Measurements from ENCODE around the gene XPR1.

XPR1 gene

GRCh38 chr1:180918519-180918918 lies 286.7 kb downstream of the XPR1 start:
- no peak overlapping the region for H3K4me3 ChIP-seq (ENCODE audit: low read length)
- TF ChIP-seq, protein P1, sequence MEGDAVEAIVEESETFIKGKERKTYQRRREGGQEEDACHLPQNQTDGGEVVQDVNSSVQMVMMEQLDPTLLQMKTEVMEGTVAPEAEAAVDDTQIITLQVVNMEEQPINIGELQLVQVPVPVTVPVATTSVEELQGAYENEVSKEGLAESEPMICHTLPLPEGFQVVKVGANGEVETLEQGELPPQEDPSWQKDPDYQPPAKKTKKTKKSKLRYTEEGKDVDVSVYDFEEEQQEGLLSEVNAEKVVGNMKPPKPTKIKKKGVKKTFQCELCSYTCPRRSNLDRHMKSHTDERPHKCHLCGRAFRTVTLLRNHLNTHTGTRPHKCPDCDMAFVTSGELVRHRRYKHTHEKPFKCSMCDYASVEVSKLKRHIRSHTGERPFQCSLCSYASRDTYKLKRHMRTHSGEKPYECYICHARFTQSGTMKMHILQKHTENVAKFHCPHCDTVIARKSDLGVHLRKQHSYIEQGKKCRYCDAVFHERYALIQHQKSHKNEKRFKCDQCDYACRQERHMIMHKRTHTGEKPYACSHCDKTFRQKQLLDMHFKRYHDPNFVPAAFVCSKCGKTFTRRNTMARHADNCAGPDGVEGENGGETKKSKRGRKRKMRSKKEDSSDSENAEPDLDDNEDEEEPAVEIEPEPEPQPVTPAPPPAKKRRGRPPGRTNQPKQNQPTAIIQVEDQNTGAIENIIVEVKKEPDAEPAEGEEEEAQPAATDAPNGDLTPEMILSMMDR (IDR thresholded peaks at IDR 0.05; ENCODE audit: insufficient read depth, low read depth, low read length, missing control alignments), result no peak
- no peak for DNase-seq (ENCODE audit: low read depth)

GRCh38 chr1:180919183-180919700 lies 287.4 kb downstream of the XPR1 start:
- H3K4me3 ChIP-seq (ENCODE audit: low read length), result no peak overlapping the region
- DNase-seq (ENCODE audit: low read depth), result no peak
- TF ChIP-seq, protein P1 (IDR thresholded peaks at IDR 0.05; ENCODE audit: insufficient read depth, low read depth, low read length, missing control alignments), result no peak

DNA sequence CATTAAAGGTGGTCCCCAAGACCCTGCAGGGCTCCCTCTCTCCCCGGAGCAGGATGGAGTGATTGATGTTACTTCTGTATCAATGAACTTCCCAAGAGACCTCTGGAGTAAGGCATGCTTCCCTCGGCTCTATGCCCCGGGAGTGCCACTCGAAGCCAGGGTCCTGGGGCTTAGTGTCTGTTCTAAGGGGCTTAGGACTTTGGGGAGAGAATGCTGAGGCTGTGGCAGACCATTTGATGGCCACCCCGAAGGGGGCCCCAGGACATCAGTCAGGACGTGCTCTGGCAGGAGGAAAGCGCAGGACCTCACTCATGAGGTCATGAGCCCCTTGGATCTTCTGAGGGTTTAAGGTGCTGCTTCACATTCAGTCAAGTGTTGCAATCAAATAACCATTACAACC lies 288.4 kb downstream of the XPR1 start:
- no peak for DNase-seq (ENCODE audit: low read depth)
- TF ChIP-seq, protein P1 (IDR thresholded peaks at IDR 0.05; ENCODE audit: insufficient read depth, low read depth, low read length, missing control alignments), result no peak
- H3K4me3 ChIP-seq (ENCODE audit: low read length), result no peak overlapping the region

GRCh38 chr1:180920702-180921101 lies 288.9 kb downstream of the XPR1 start:
- TF ChIP-seq, protein P1 (IDR thresholded peaks at IDR 0.05; ENCODE audit: insufficient read depth, low read depth, low read length, missing control alignments), result no peak
- H3K4me3 ChIP-seq (ENCODE audit: low read length), result no peak overlapping the region
- DNase-seq (ENCODE audit: low read depth), result no peak

GRCh38 chr1:180921386-180921785 lies 289.6 kb downstream of the XPR1 start:
- TF ChIP-seq, protein P1 (IDR thresholded peaks at IDR 0.05; ENCODE audit: insufficient read depth, low read depth, low read length, missing control alignments), result no peak
- no peak for DNase-seq (ENCODE audit: low read depth)
- H3K4me3 ChIP-seq (ENCODE audit: low read length), result no peak overlapping the region

- no peak for DNase-seq (ENCODE audit: low read depth)
- H3K4me3 ChIP-seq (ENCODE audit: low read length), result no peak overlapping the region
- TF ChIP-seq, protein P1 (IDR thresholded peaks at IDR 0.05; ENCODE audit: insufficient read depth, low read depth, low read length, missing control alignments), result no peak
Measured at GRCh38 chr1:180921891-180922630, 290.2 kb downstream of the XPR1 start.

DNA sequence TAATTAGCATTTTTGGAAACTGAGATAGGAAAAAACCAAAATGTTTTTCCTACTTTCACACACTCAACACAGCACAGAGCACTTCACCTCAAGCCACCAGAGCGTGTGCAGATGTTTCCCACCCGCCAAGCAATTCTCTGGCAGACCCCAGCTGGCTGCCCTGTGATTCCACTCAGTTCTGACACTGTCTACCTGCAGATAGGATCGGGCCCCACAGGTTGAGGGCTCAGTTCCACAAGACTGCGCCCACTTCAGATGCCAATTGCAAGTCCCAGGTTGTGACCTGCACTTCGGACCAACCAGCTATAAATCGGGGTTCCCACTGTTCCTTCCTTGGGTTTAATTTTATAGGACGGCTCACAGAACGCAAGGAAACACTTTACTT lies 290.8 kb downstream of the XPR1 start:
- TF ChIP-seq, protein P1 (IDR thresholded peaks at IDR 0.05; ENCODE audit: insufficient read depth, low read depth, low read length, missing control alignments), result no peak
- no peak for DNase-seq (ENCODE audit: low read depth)

More for the DNA sequence above, 290.8 kb downstream of the XPR1 start:
- H3K4me3 ChIP-seq (ENCODE audit: low read length), result no peak overlapping the region

Data from epithelial cell of esophagus (primary cell).